Progenitor cell of endocrine pancreas (in vitro differentiated cells): ENCODE results near the gene ATXN10. TPM values are rescaled to one million over a fixed set of nuclear protein-coding genes. Genes with fewer than 3 reads are reported as not detected.
"Not testable (repeated sequence)": the region's sequence is repeated elsewhere in the genome, so short reads cannot be mapped to it uniquely, and the experiment has no call there.

ENCODE experiments used
- DNase-seq: peaks from one replicate; pipeline ENCODE4 v3.0.0; 2021; ENCODE audit warnings: low spot score; ENCODE audit not compliant: unreplicated experiment
- H3K27ac Mint-ChIP-seq: 2 replicates; pipeline ENCODE4 v1.8.0; 2021; ENCODE audit warnings: mild to moderate bottlenecking, moderate library complexity, mixed read lengths
- H3K27me3 Mint-ChIP-seq: 2 replicates; pipeline ENCODE4 v1.8.0; 2021; ENCODE audit warnings: mixed read lengths
- H3K36me3 Mint-ChIP-seq: 2 replicates; pipeline ENCODE4 v1.8.0; 2022; ENCODE audit warnings: mixed read lengths; ENCODE audit not compliant: insufficient read depth
- H3K4me1 Mint-ChIP-seq: 2 replicates; pipeline ENCODE4 v1.8.0; 2021; ENCODE audit warnings: low read depth, mixed read lengths
- H3K4me3 Mint-ChIP-seq: 2 replicates; pipeline ENCODE4 v1.8.0; 2021; ENCODE audit warnings: low read depth, mild to moderate bottlenecking, moderate library complexity, mixed read lengths
- H3K9me3 Mint-ChIP-seq: 2 replicates; pipeline ENCODE4 v1.8.0; 2021; ENCODE audit warnings: low read depth, mixed read lengths
- total RNA-seq: library from RNA; stranded (reverse); gene quantifications from 2 replicates; pipeline ENCODE4 v1.2.1, GENCODE V29; 2021
- TF ChIP-seq, protein P1 (sequence below): fragments of 200-600 bp; sonication (generic); IDR thresholded peaks from one replicate; pipeline ENCODE4 v1.5.0; 2021; ENCODE audit warnings: antibody characterized with exemption, mild to moderate bottlenecking; ENCODE audit not compliant: unreplicated experiment

The ATXN10 gene
- total RNA-seq, 1 donor from 2014 or later: 177 TPM

DNA sequence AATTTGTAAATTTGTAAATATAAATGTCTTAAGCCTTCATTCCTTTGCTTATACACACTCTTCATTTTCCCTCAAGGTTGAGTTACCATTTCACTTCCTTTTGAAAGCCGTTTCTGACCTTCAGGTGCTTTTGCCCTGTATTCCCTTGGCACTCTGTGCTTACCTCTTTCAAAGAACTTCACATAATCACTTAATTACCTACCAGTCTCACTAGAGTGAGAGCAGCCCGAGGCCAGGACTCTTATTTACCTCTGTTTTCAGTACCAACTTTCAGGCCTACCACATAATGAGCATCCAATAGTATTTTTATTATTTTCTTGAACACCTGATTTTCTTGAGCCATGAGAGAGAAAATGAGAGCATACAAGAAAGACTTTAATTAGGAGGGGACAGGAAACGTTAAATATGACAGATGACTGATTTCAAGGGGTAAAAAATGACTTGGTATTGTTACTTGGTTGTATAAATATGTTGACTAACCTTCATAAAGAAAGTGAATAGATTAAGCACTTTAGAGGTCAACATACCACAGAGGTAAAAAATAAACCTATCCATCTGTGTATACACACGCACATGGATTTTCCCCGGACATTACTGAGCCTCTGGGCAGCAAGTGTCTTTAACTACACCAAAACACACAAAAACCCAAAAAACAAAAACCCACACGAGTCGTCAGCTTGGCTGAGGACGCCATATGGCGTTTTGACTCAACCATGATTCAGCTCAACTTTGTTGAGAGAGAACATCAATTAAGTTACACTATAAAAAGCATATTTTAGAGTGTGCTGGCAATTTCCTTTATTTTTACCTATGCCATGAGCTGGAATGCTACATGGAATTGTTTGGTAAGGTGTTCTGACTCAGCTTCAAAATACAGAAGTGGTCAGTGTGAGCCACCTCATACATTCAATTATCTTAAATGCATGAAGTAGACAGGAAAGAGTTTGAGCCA is 7.6 kb downstream of the ATXN10 start:
- TF ChIP-seq, protein P1, sequence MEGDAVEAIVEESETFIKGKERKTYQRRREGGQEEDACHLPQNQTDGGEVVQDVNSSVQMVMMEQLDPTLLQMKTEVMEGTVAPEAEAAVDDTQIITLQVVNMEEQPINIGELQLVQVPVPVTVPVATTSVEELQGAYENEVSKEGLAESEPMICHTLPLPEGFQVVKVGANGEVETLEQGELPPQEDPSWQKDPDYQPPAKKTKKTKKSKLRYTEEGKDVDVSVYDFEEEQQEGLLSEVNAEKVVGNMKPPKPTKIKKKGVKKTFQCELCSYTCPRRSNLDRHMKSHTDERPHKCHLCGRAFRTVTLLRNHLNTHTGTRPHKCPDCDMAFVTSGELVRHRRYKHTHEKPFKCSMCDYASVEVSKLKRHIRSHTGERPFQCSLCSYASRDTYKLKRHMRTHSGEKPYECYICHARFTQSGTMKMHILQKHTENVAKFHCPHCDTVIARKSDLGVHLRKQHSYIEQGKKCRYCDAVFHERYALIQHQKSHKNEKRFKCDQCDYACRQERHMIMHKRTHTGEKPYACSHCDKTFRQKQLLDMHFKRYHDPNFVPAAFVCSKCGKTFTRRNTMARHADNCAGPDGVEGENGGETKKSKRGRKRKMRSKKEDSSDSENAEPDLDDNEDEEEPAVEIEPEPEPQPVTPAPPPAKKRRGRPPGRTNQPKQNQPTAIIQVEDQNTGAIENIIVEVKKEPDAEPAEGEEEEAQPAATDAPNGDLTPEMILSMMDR: no peak
- no peak for DNase-seq
- no peaks in the 10 kb centered on the region for H3K9me3 Mint-ChIP-seq
- peaks cover 7% of the 10 kb centered on the region for H3K4me1 Mint-ChIP-seq
- H3K27ac Mint-ChIP-seq: peak overlapping the region; percentile 26
- H3K36me3 Mint-ChIP-seq: peaks cover 2% of the 10 kb centered on the region
- H3K4me3 Mint-ChIP-seq: no peak overlapping the region
- no peaks in the 10 kb centered on the region for H3K27me3 Mint-ChIP-seq

DNA sequence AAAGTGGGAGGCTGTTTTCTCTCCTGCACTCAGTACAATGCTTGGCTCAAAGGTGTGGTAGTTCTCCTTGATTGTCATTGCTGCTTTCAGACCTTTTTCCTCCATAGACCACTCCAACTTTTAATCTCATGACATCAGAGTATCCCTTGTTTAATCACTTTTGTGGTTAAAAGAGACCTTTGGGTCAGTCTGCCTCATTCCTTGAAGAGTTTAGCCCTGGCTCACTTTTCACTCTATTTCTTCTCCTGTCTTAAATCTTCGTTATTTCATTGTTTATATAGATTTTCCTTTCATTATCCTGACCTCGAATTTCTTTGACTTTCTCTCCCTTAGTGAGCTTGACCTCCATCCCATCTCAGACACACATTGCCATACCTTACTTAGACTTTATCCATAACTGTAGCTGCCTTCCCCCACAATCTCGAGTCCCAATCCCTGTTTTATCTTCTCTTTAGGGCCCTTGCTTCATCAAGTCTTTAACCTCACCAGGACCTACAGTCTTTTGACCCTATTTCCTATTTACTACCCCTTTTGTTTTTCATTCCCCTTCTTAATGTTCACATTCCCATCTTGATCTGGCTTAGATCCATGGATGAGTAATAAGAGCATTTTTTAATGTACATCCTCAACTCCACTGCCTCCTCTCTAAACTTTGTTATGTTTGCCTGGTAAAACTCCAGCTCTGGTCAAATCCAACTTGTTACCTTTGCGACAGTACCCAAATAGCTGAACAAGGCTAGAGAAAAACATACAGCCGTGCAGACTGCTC is 9.5 kb downstream of the ATXN10 start:
- Mint-ChIP-seq H3K9me3 (no peaks in the 10 kb centered on the region), H3K27ac (no peak overlapping the region), H3K4me1 (peaks cover 7% of the 10 kb centered on the region), H3K27me3 (no peaks in the 10 kb centered on the region), H3K36me3 (no peaks in the 10 kb centered on the region), H3K4me3 (no peak overlapping the region)
- TF ChIP-seq, protein P1: no peak
- DNase-seq: no peak

DNA sequence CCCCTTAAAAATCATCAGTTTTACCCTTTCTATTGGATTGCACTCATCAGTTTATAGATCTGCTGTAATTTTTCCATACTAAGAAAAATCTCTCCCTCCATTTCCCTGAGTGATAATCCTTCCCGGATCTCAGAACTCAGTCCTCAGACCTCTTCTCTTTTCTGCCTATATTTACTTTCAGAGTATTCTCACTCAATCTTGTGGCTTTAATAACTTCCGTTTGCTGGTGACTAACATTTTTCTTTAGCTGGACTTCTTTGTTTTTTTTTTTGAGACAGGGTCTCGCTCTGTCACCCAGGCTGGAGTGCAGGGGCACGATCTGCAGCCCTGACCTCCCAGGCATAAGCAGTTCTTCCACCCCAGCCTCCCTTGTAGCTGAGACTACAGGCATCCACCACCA is 10.4 kb downstream of the ATXN10 start:
- no peak overlapping the region for H3K4me3 Mint-ChIP-seq
- peaks cover 7% of the 10 kb centered on the region for H3K4me1 Mint-ChIP-seq
- no peak for DNase-seq
- no peaks in the 10 kb centered on the region for H3K9me3 Mint-ChIP-seq
- TF ChIP-seq, protein P1: no peak
- no peaks in the 10 kb centered on the region for H3K36me3 Mint-ChIP-seq
- no peak overlapping the region for H3K27ac Mint-ChIP-seq
- no peaks in the 10 kb centered on the region for H3K27me3 Mint-ChIP-seq

DNA sequence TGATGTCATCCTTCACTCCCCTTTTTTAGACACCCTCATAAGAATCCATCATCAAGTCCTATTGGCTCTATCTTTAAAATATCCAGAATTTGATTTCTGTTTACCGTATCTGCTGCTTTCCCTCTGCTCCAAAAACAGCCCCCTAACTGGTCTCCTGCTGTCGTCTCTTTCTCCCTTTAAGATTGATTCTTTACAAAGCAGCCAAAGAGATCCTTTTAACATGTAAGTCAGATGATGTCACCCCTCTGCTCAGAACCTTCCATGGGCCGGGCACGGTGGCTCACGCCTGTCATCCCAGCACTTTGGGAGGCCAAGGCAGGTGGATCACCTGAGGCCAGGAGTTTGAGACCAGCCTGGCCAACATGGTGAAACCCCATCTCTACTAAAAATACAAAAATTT is 11.1 kb downstream of the ATXN10 start:
- not testable (repeated sequence) for H3K9me3 Mint-ChIP-seq, DNase-seq, H3K4me3 Mint-ChIP-seq, H3K4me1 Mint-ChIP-seq, H3K27me3 Mint-ChIP-seq, H3K36me3 Mint-ChIP-seq, H3K27ac Mint-ChIP-seq

DNA sequence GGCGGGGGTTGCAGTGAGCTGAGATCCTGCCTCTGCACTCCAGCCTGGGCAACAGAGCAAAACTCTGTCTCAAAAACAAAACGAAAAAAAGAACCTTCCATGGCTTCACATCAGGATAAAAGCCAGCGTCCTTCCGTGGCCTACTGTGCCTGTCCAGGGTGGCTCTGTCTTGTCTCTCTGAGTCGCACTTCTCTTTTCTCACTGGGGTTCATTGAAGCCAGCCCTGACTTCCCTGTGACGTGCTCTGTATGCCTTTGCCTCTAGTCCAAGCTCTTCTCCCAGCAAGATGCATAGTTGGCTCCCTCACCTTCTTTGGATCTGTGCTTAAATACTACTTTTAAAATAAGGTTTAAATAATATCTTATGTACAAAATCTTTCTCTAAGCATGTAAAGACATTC is 11.6 kb downstream of the ATXN10 start:
- TF ChIP-seq, protein P1: no peak
- Mint-ChIP-seq H3K4me1 (peaks cover 10% of the 10 kb centered on the region), H3K36me3 (no peaks in the 10 kb centered on the region), H3K4me3 (no peak overlapping the region), H3K9me3 (no peaks in the 10 kb centered on the region), H3K27me3 (no peaks in the 10 kb centered on the region), H3K27ac (no peak overlapping the region)
- DNase-seq: no peak
